Activated T-helper 1 cell treated with Interleukin-2 at 50 U/mL for 16 hours (primary cell): ENCODE results near the gene PRKCH.

Experiments
- DNase-seq: peaks from one replicate; pipeline ENCODE4 v3.0.0-alpha.2; 2020; ENCODE audit warnings: low read depth

Gene PRKCH

GRCh38 chr14:61591862-61592261 is 270.5 kb downstream of the PRKCH start:
- no peak for DNase-seq

GRCh38 chr14:61593330-61593729 is 272.0 kb downstream of the PRKCH start:
- DNase-seq = no peak

- DNase-seq = no peak
Measured at GRCh38 chr14:61596990-61597389, 275.6 kb downstream of the PRKCH start.

DNA sequence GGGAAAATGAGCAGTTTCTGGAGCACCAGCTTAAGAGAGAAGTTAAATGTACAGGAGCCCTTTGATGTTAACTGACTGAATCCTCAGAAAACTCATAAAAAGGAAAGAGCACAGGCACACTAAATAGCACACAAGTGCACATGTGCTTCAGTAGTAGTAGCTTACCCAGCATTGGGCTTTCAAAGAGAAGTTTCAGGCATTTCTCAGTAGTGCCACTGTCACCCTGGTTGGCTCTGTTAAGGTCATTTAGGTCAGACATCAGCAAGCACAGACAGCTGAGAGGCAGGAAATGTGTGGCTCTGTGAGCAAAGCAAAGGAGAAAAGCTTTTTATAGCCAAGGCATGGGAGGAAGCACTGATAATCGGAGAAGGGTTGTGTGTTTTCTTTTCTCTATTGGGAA is 277.6 kb downstream of the PRKCH start:
- DNase-seq = no peak

GRCh38 chr14:61599942-61600341 is 278.6 kb downstream of the PRKCH start:
- DNase-seq = no peak
